SU-DHL-6 (cell line): ENCODE data around the gene CXCL5.
"Not testable (repeated sequence)": the region's sequence is repeated elsewhere in the genome, so short reads cannot be mapped to it uniquely, and the experiment has no call there.

Experiments
- H2AFZ ChIP-seq: fragments of 200-600 bp; sonication (generic); 2 replicates; pipeline ENCODE4 v1.6.1; 2014; ENCODE audit warnings: low read depth, mild to moderate bottlenecking, moderate library complexity, mixed read lengths, antibody characterized with exemption, low read length; ENCODE audit not compliant: severe bottlenecking
- H3F3A ChIP-seq: fragments of 200-600 bp; shearing (Covaris generic); 2 replicates; pipeline ENCODE4 v1.6.0; 2016; ENCODE audit warnings: antibody characterized with exemption, mild to moderate bottlenecking; ENCODE audit not compliant: insufficient read depth
- H3K27ac ChIP-seq: fragments of 200-600 bp; sonication (generic); 2 replicates; pipeline ENCODE4 v1.5.1; 2016; ENCODE audit warnings: low read depth, mild to moderate bottlenecking, low read length, moderate library complexity, mixed read lengths
- H3K27me3 ChIP-seq: fragments of 200-600 bp; sonication (generic), shearing (Covaris generic); 2 replicates; pipeline ENCODE4 v1.6.0; 2014; ENCODE audit warnings: mild to moderate bottlenecking, low read length
- H3K36me3 ChIP-seq: fragments of 200-600 bp; sonication (generic); 2 replicates; pipeline ENCODE4 v1.6.1; 2014; ENCODE audit warnings: mild to moderate bottlenecking, low read length, mixed read lengths
- H3K4me2 ChIP-seq: fragments of 300-600, 200-600 bp; shearing (Covaris generic), sonication (generic); 2 replicates; pipeline ENCODE4 v1.6.0; 2014; ENCODE audit warnings: low read length, low read depth, mild to moderate bottlenecking; ENCODE audit not compliant: poor library complexity, severe bottlenecking
- H3K4me3 ChIP-seq: fragments of 200-600 bp; sonication (generic); 2 replicates; pipeline ENCODE4 v1.5.1; 2014; ENCODE audit warnings: antibody characterized with exemption, low read length, mild to moderate bottlenecking, mixed read lengths; ENCODE audit not compliant: insufficient read depth, poor library complexity, severe bottlenecking
- H3K79me2 ChIP-seq: fragments of 200-600 bp; sonication (generic); 2 replicates; pipeline ENCODE4 v1.6.1; 2014; ENCODE audit warnings: mild to moderate bottlenecking, low read length, moderate library complexity; ENCODE audit not compliant: insufficient read depth
- H3K9ac ChIP-seq: fragments of 200-600 bp; sonication (generic); 2 replicates; pipeline ENCODE4 v1.7.0; 2014; ENCODE audit warnings: mild to moderate bottlenecking, low read length
- H3K9me2 ChIP-seq: fragments of 200-600 bp; sonication (generic); replicated peaks from 2 replicates; pipeline ENCODE4 v1.6.1; 2014; ENCODE audit warnings: low read length; ENCODE audit not compliant: insufficient read depth
- H3K9me3 ChIP-seq: fragments of 200-600 bp; sonication (generic); 2 replicates; pipeline ENCODE4 v1.6.1; 2014; ENCODE audit warnings: low read length, mixed read lengths; ENCODE audit not compliant: insufficient read depth
- H4K20me1 ChIP-seq: fragments of 200-600 bp; sonication (generic); 2 replicates; pipeline ENCODE4 v1.6.1; 2014; ENCODE audit warnings: low read depth, mild to moderate bottlenecking, antibody characterized with exemption, low read length, moderate library complexity, mixed read lengths
- EZH2phosphoT487 ChIP-seq: fragments of 200-600 bp; sonication (generic), shearing (Covaris generic); conservative IDR thresholded peaks from 2 replicates; pipeline ENCODE4 v1.6.1; 2018; ENCODE audit warnings: mild to moderate bottlenecking, antibody characterized with exemption, low read length, moderate library complexity, mixed read lengths
- TF ChIP-seq, protein P1 (sequence below): fragments of 200-600 bp; sonication (generic); IDR thresholded peaks from one replicate; pipeline ENCODE4 v1.5.1; 2017; ENCODE audit warnings: antibody characterized with exemption, mild to moderate bottlenecking, low read length, moderate library complexity; ENCODE audit not compliant: insufficient read depth, poor library complexity, severe bottlenecking

Gene CXCL5

GRCh38 chr4:73962724-73963123 is 35.8 kb downstream of the CXCL5 start:
- H3K27me3 ChIP-seq: no peaks in the 10 kb centered on the region

GRCh38 chr4:73959041-73959440 is 39.4 kb downstream of the CXCL5 start:
- H3K9me2 ChIP-seq, H3K79me2 ChIP-seq, H3K9ac ChIP-seq, H3K4me2 ChIP-seq, H3K27ac ChIP-seq, H3K27me3 ChIP-seq, H3K9me3 ChIP-seq, H3K4me3 ChIP-seq, H2AFZ ChIP-seq, H4K20me1 ChIP-seq, H3K36me3 ChIP-seq, H3F3A ChIP-seq: not testable (repeated sequence)

More at GRCh38 chr4:73962724-73963123, 35.8 kb downstream of the CXCL5 start:
- Histone ChIP-seq H3K79me2 (no peaks in the 10 kb centered on the region), H3K27ac (no peak overlapping the region), H3K4me3 (no peak overlapping the region), H3K4me2 (no peak overlapping the region), H3F3A (no peaks in the 10 kb centered on the region), H3K9me2 (no peaks in the 10 kb centered on the region), H3K9me3 (no peaks in the 10 kb centered on the region), H4K20me1 (no peaks in the 10 kb centered on the region), H2AFZ (no peak overlapping the region), H3K36me3 (no peaks in the 10 kb centered on the region), H3K9ac (no peak overlapping the region)
- TF ChIP-seq, protein P1, sequence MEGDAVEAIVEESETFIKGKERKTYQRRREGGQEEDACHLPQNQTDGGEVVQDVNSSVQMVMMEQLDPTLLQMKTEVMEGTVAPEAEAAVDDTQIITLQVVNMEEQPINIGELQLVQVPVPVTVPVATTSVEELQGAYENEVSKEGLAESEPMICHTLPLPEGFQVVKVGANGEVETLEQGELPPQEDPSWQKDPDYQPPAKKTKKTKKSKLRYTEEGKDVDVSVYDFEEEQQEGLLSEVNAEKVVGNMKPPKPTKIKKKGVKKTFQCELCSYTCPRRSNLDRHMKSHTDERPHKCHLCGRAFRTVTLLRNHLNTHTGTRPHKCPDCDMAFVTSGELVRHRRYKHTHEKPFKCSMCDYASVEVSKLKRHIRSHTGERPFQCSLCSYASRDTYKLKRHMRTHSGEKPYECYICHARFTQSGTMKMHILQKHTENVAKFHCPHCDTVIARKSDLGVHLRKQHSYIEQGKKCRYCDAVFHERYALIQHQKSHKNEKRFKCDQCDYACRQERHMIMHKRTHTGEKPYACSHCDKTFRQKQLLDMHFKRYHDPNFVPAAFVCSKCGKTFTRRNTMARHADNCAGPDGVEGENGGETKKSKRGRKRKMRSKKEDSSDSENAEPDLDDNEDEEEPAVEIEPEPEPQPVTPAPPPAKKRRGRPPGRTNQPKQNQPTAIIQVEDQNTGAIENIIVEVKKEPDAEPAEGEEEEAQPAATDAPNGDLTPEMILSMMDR: no peak
- TF ChIP-seq EZH2phosphoT487: no peak

DNA sequence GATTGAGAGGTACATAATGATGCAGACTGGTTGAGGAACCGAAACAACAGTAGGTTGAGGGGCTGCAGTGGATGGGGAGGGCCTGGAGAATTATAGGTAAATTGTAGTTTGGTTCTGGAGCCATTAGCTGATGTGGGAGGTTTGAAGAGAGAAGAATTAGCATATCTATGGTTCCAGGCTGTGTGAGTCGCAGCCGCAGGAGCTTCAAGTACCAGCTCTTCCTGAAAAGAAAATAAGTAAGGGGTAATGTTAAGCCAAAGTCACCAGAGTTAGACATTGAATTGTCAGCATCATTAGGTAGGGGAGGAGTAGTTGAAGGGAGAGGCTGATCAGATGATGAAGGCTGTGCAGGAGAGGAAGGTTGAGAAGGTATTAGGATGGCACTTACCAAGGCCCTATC is 46.1 kb downstream of the CXCL5 start:
- Histone ChIP-seq H3K4me3 (no peak overlapping the region), H3K27me3 (no peaks in the 10 kb centered on the region), H3K4me2 (no peak overlapping the region), H3K9me2 (no peaks in the 10 kb centered on the region), H3K9ac (no peak overlapping the region), H3K36me3 (no peaks in the 10 kb centered on the region), H2AFZ (no peak overlapping the region), H3K27ac (no peak overlapping the region), H3K9me3 (no peaks in the 10 kb centered on the region), H3K79me2 (no peaks in the 10 kb centered on the region), H3F3A (no peaks in the 10 kb centered on the region), H4K20me1 (no peaks in the 10 kb centered on the region)
- TF ChIP-seq, protein P1: no peak
- TF ChIP-seq EZH2phosphoT487: no peak

GRCh38 chr4:73950376-73950920 is 48.0 kb downstream of the CXCL5 start:
- H3K27ac ChIP-seq, H3K36me3 ChIP-seq, H3K79me2 ChIP-seq, H3K27me3 ChIP-seq, H3F3A ChIP-seq, H3K9me3 ChIP-seq, H3K9me2 ChIP-seq, H3K9ac ChIP-seq, H3K4me3 ChIP-seq, H2AFZ ChIP-seq, H4K20me1 ChIP-seq, H3K4me2 ChIP-seq: not testable (repeated sequence)
